Muscle layer of colon (tissue), 2 donors: ENCODE measurements around the gene PLEKHG4.

ENCODE experiments used
- H3K27ac ChIP-seq: one replicate; pipeline ENCODE4 v1.7.0; 2013; ENCODE audit warnings: low read depth, mild to moderate bottlenecking, low read length, moderate library complexity
- H3K27me3 ChIP-seq, 2 donors: one replicate each; pipeline ENCODE4 v1.7.0; 2013; ENCODE audit warnings: low read length in 2 of 2, mild to moderate bottlenecking in 2 of 2; ENCODE audit not compliant: insufficient read depth in 2 of 2, control insufficient read depth in 1 of 2
- H3K36me3 ChIP-seq: one replicate; pipeline ENCODE4 v1.7.0; 2013; ENCODE audit warnings: mild to moderate bottlenecking, low read length; ENCODE audit not compliant: insufficient read depth
- H3K4me1 ChIP-seq: one replicate; pipeline ENCODE4 v1.7.0; 2013; ENCODE audit warnings: mild to moderate bottlenecking, low read length; ENCODE audit not compliant: insufficient read depth
- H3K4me3 ChIP-seq, 2 donors: one replicate each; pipeline ENCODE4 v1.7.0; 2013; ENCODE audit warnings: low read length in 2 of 2, low read depth in 1 of 2, mild to moderate bottlenecking in 1 of 2, moderate library complexity in 1 of 2
- H3K9ac ChIP-seq: one replicate; pipeline ENCODE4 v1.7.0; 2013; ENCODE audit warnings: low read length
- H3K9me3 ChIP-seq: one replicate; pipeline ENCODE4 v1.7.0; 2013; ENCODE audit warnings: mild to moderate bottlenecking, low read length
- donor health status: abdominal sarcoma.
- donor health status: Adenocarcinoma of cecum.

Gene PLEKHG4

GRCh38 chr16:67283826-67284555 is 4.7 kb downstream of the PLEKHG4 start:
- H3K27me3 ChIP-seq: no peaks in the 10 kb centered on the region
- no peak overlapping the region for H3K9ac ChIP-seq
- H3K27ac ChIP-seq: no peak overlapping the region

GRCh38 chr16:67284699-67285646 is 5.6 kb downstream of the PLEKHG4 start:
- no peak overlapping the region for H3K9ac ChIP-seq
- H3K4me3 ChIP-seq: no peak overlapping the region
- no peaks in the 10 kb centered on the region for H3K36me3 ChIP-seq
- no peaks in the 10 kb centered on the region for H3K4me1 ChIP-seq
- H3K27ac ChIP-seq: no peak overlapping the region
- no peaks in the 10 kb centered on the region for H3K27me3 ChIP-seq
- no peaks in the 10 kb centered on the region for H3K9me3 ChIP-seq

More at GRCh38 chr16:67283826-67284555, 4.7 kb downstream of the PLEKHG4 start:
- no peaks in the 10 kb centered on the region for H3K4me1 ChIP-seq
- no peak overlapping the region for H3K4me3 ChIP-seq
- H3K36me3 ChIP-seq: no peaks in the 10 kb centered on the region
- H3K9me3 ChIP-seq: no peaks in the 10 kb centered on the region

GRCh38 chr16:67286441-67287235 is 7.3 kb downstream of the PLEKHG4 start:
- Histone ChIP-seq H3K27ac (no peak overlapping the region), H3K9ac (no peak overlapping the region), H3K36me3 (no peaks in the 10 kb centered on the region), H3K9me3 (no peaks in the 10 kb centered on the region), H3K4me1 (no peaks in the 10 kb centered on the region), H3K4me3 (no peak overlapping the region), H3K27me3 (no peaks in the 10 kb centered on the region)

GRCh38 chr16:67287960-67288359 is 8.6 kb downstream of the PLEKHG4 start:
- Histone ChIP-seq H3K9ac (no peak overlapping the region), H3K4me3 (no peak overlapping the region), H3K27me3 (no peaks in the 10 kb centered on the region), H3K27ac (no peak overlapping the region), H3K4me1 (no peaks in the 10 kb centered on the region), H3K36me3 (no peaks in the 10 kb centered on the region), H3K9me3 (no peaks in the 10 kb centered on the region)

GRCh38 chr16:67291461-67291860 is 12.1 kb downstream of the PLEKHG4 start:
- Histone ChIP-seq H3K4me3 (no peak overlapping the region), H3K9me3 (no peaks in the 10 kb centered on the region), H3K9ac (no peak overlapping the region), H3K27ac (no peak overlapping the region), H3K36me3 (no peaks in the 10 kb centered on the region), H3K27me3 (no peaks in the 10 kb centered on the region), H3K4me1 (no peaks in the 10 kb centered on the region)

- Histone ChIP-seq H3K9me3 (no peaks in the 10 kb centered on the region), H3K4me1 (no peaks in the 10 kb centered on the region), H3K27ac (no peak overlapping the region), H3K27me3 (no peaks in the 10 kb centered on the region), H3K9ac (no peak overlapping the region), H3K4me3 (no peak overlapping the region), H3K36me3 (no peaks in the 10 kb centered on the region)
Measured at GRCh38 chr16:67294171-67294757, 14.9 kb downstream of the PLEKHG4 start.

GRCh38 chr16:67294938-67295361 is 15.6 kb downstream of the PLEKHG4 start:
- Histone ChIP-seq H3K9me3 (no peaks in the 10 kb centered on the region), H3K4me3 (no peak overlapping the region), H3K9ac (no peak overlapping the region), H3K27ac (no peak overlapping the region), H3K4me1 (no peaks in the 10 kb centered on the region), H3K27me3 (no peaks in the 10 kb centered on the region), H3K36me3 (no peaks in the 10 kb centered on the region)

- Histone ChIP-seq H3K4me1 (no peaks in the 10 kb centered on the region), H3K9ac (no peak overlapping the region), H3K27me3 (no peaks in the 10 kb centered on the region), H3K9me3 (no peaks in the 10 kb centered on the region), H3K4me3 (no peak overlapping the region), H3K36me3 (no peaks in the 10 kb centered on the region), H3K27ac (no peak overlapping the region)
Measured at GRCh38 chr16:67296420-67296819, 17.1 kb downstream of the PLEKHG4 start.

GRCh38 chr16:67298277-67298676 is 18.9 kb downstream of the PLEKHG4 start:
- no peak overlapping the region for H3K27ac ChIP-seq
- no peaks in the 10 kb centered on the region for H3K36me3 ChIP-seq
- no peak overlapping the region for H3K4me3 ChIP-seq
- H3K4me1 ChIP-seq: no peaks in the 10 kb centered on the region
- no peak overlapping the region for H3K9ac ChIP-seq
- no peaks in the 10 kb centered on the region for H3K9me3 ChIP-seq
- H3K27me3 ChIP-seq: no peaks in the 10 kb centered on the region

GRCh38 chr16:67299269-67299668 is 19.9 kb downstream of the PLEKHG4 start:
- no peaks in the 10 kb centered on the region for H3K36me3 ChIP-seq
- H3K4me1 ChIP-seq: no peaks in the 10 kb centered on the region
- H3K9ac ChIP-seq: no peak overlapping the region
- no peak overlapping the region for H3K4me3 ChIP-seq
- H3K9me3 ChIP-seq: no peaks in the 10 kb centered on the region
- no peaks in the 10 kb centered on the region for H3K27me3 ChIP-seq
- H3K27ac ChIP-seq: no peak overlapping the region
